B cell (primary cell): ENCODE data around the gene ATF4. TPM values are rescaled to one million over a fixed set of nuclear protein-coding genes. Genes with fewer than 3 reads are reported as not detected.

Experiments
- ATAC-seq: fragments of 200-7000 bp; cut with Tn5 transposase; one replicate; pipeline ENCODE4 v1.10.0; 2021; ENCODE audit warnings: low read depth, mild to moderate bottlenecking, moderate number of reproducible peaks, moderate library complexity
- CTCF ChIA-PET: fragments of 350-600 bp; sonication (Branson Sonifier 250); formaldehyde crosslinking; loops from one replicate; lab custom pipeline; 2021; ENCODE audit warnings: antibody characterized with exemption, inconsistent platforms; lab: Charles Lee
- POLR2A ChIA-PET: fragments of 350-600 bp; sonication (Branson Sonifier 250); formaldehyde crosslinking; loops from one replicate; lab custom pipeline; 2021; ENCODE audit warnings: antibody characterized with exemption; lab: Charles Lee
- DNase-seq: peaks from one replicate; pipeline ENCODE4 v3.0.0; 2013
- H2AFZ ChIP-seq: 2 replicates; pipeline ENCODE4 v1.6.1; 2012; ENCODE audit warnings: mild to moderate bottlenecking, low read depth, low read length; ENCODE audit not compliant: insufficient read depth, poor library complexity, severe bottlenecking
- H3K27ac ChIP-seq, 2 donors: 1 replicate in 1 of 2; 2 replicates in 1 of 2; pipeline ENCODE4 v1.5.1; 2012 to 2013; ENCODE audit warnings: low read length in 2 of 2, mild to moderate bottlenecking in 2 of 2, moderate library complexity in 1 of 2
- H3K27me3 ChIP-seq, 4 experiments: fragments of 200-600 bp in 1 of 4; sonication (generic) in 1 of 4; replicated peaks in 1 of 4; 1 replicate in 2 of 4; 2 replicates in 2 of 4; pipeline versions ENCODE4 v1.6.1 to v1.7.0; 2013 to 2016; ENCODE audit warnings: low read length in 3 of 4, mild to moderate bottlenecking in 2 of 4, mixed read lengths in 1 of 4, moderate library complexity in 1 of 4; ENCODE audit not compliant: insufficient read depth in 4 of 4, control insufficient read depth in 3 of 4; ENCODE audit errors: control extremely low read depth in 1 of 4
- H3K36me3 ChIP-seq, 2 experiments: replicated peaks in 1 of 2; 1 replicate in 1 of 2; 2 replicates in 1 of 2; pipeline versions ENCODE4 v1.6.1 to v1.7.1; 2013; ENCODE audit warnings: low read length in 1 of 2; ENCODE audit not compliant: insufficient read depth in 2 of 2, control insufficient read depth in 1 of 2; ENCODE audit errors: control extremely low read depth in 1 of 2, extremely low read depth in 1 of 2
- H3K4me1 ChIP-seq, 2 donors: fragments of 200-600 bp in 1 of 2; sonication (generic) in 1 of 2; 1 replicate in 1 of 2; 2 replicates in 1 of 2; pipeline versions ENCODE4 v1.5.1 to v1.6.1; 2013 to 2017; ENCODE audit warnings: low read length in 2 of 2; ENCODE audit not compliant: control insufficient read depth in 2 of 2, insufficient read depth in 2 of 2
- H3K4me2 ChIP-seq: replicated peaks from 2 replicates; pipeline ENCODE3; 2012; ENCODE audit warnings: mild to moderate bottlenecking, low read depth, low read length; ENCODE audit not compliant: poor library complexity, severe bottlenecking
- H3K4me3 ChIP-seq, 5 experiments: fragments of 200-600 bp in 1 of 5; sonication (generic) in 1 of 5; 1 replicate in 3 of 5; 2 replicates in 2 of 5; pipeline versions ENCODE4 v1.5.1 to v1.7.0; 2011 to 2016; ENCODE audit warnings: low read length in 4 of 5, mild to moderate bottlenecking in 4 of 5, low read depth in 2 of 5, control low read depth in 1 of 5, moderate library complexity in 1 of 5; ENCODE audit not compliant: insufficient read depth in 1 of 5; ENCODE audit errors: control extremely low read depth in 1 of 5, extremely low read depth in 1 of 5
- H3K79me2 ChIP-seq: fragments of 200-600 bp; sonication (generic); one replicate; pipeline ENCODE4 v1.6.0; 2016; ENCODE audit warnings: low read length; ENCODE audit not compliant: control insufficient read depth, insufficient read depth
- H3K9ac ChIP-seq: fragments of 200-600 bp; sonication (generic); 2 replicates; pipeline ENCODE4 v1.6.1; 2017; ENCODE audit warnings: mild to moderate bottlenecking, low read length, moderate library complexity
- H3K9me3 ChIP-seq, 3 donors: one replicate each; pipeline versions ENCODE4 v1.6.1 to v1.7.1; 2013; ENCODE audit warnings: low read length in 2 of 3; ENCODE audit not compliant: control insufficient read depth in 2 of 3, insufficient read depth in 1 of 3; ENCODE audit errors: control extremely low read depth in 1 of 3
- H4K20me1 ChIP-seq: 2 replicates; pipeline ENCODE4 v1.6.0; 2012; ENCODE audit warnings: mild to moderate bottlenecking, low read length; ENCODE audit not compliant: insufficient read depth, control insufficient read depth, poor library complexity, severe bottlenecking
- H3K27ac Mint-ChIP-seq: one replicate; pipeline ENCODE4 v1.8.0; 2021; ENCODE audit warnings: mixed read lengths
- H3K27me3 Mint-ChIP-seq: one replicate; pipeline ENCODE4 v1.8.0; 2021; ENCODE audit warnings: mixed read lengths
- H3K4me1 Mint-ChIP-seq: one replicate; pipeline ENCODE4 v1.8.0; 2021; ENCODE audit warnings: mixed read lengths
- H3K4me3 Mint-ChIP-seq: one replicate; pipeline ENCODE4 v1.8.0; 2021; ENCODE audit warnings: mixed read lengths
- H3K9me3 Mint-ChIP-seq: one replicate; pipeline ENCODE4 v1.8.0; 2022; ENCODE audit warnings: mixed read lengths; ENCODE audit not compliant: insufficient read depth
- EZH2 ChIP-seq: IDR thresholded peaks from 2 replicates; pipeline ENCODE4 v1.6.1; 2012; ENCODE audit warnings: borderline replicate concordance, low read depth, mild to moderate bottlenecking, moderate library complexity, low read length; ENCODE audit not compliant: insufficient read depth, poor library complexity, severe bottlenecking
- WGBS: methylation state at CpG from one replicate; pipeline ENCODE4 v1.1.5; 2013; ENCODE audit warnings: missing lambda C conversion rate; ENCODE audit not compliant: insufficient coverage; 5-methylcytosine and 5-hydroxymethylcytosine counted together
- intact Hi-C: fragments of 100-400 bp; cut with micrococcal nuclease; formaldehyde crosslinking; loops from one replicate; pipeline ENCODE4 v1.10.0; 2022
- polyA plus RNA-seq: library from polyadenylated mRNA; depleted of rRNA; stranded (reverse); fragments of >200 nt; gene quantifications from 2 replicates; pipeline ENCODE4 v1.2.3, GENCODE V29; 2012
- total RNA-seq, 2 donors: library from RNA; stranded (reverse); fragments of 120-200 nt in 1 of 2; gene quantifications; 1 replicate in 1 of 2; 2 replicates in 1 of 2; pipeline versions ENCODE4 v1.2.3 to v1.2.4, GENCODE V29; 2013 to 2022
- TF ChIP-seq, protein P1 (sequence below): fragments of 200-600 bp; IDR thresholded peaks from one replicate; pipeline ENCODE4 v1.8.0; 2022; ENCODE audit warnings: antibody characterized with exemption, mild to moderate bottlenecking

ATF4 gene
- total and polyA plus RNA-seq, 2 donors (not counting 1 experiment from before 2014, with no cell fraction given) = 244 to 678 TPM

DNA sequence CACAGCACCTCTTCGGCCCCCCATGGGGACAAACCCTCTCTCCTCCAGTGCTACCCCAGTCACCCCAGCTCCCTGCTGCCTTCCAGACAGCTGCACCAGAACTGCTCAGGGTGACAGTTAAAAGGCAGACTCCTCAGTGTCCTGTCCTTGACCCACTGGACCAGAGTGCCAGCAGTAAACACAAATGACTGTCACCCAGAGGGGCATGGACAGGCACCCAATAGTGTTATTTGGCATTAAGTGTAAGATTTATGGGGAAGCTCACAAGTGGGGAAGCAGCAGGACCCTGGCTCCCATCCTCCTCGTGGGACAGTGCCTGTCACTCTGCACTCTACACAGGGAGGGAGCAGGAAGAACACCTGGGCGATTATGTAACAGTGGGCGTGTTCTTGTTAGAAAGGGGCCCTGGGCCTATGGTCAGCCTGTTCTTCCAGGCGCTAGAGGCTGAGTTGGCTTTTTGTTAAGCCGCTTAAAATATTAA lies 7.2 kb downstream of the ATF4 start:
- H3K4me1 Mint-ChIP-seq = peaks cover 85% of the 10 kb centered on the region
- H3K79me2 ChIP-seq = peaks cover 84% of the 10 kb centered on the region
- peak; percentile 37 for DNase-seq
- no peak overlapping the region for H2AFZ ChIP-seq
- H3K27ac ChIP-seq = peak overlapping the region; percentile 83 to 85
- POLR2A ChIA-PET = interaction anchor here (0.5 to 6.3 kb wide), 6 partner anchors 7 to 517 kb away, joined by 3 to 57 read pairs (median 4); partner anchors contain the start of gene ATF4
- H4K20me1 ChIP-seq = peaks cover 75% of the 10 kb centered on the region
- H3K27ac Mint-ChIP-seq = peak overlapping the region; percentile 93
- H3K27me3 ChIP-seq = no peaks in the 10 kb centered on the region
- WGBS = 74% methylated on average over 5 of the region's 6 CpGs
- CTCF ChIA-PET = interaction anchor here (0.6 to 13.4 kb wide), 13 partner anchors 11 to 1371 kb away, joined by 3 to 328 read pairs (median 14); partner anchors contain the start of genes MIEF1 and RPL3
- peak overlapping the region; percentile 83 for H3K4me3 Mint-ChIP-seq
- no peak for ATAC-seq
- H3K4me2 ChIP-seq = peak overlapping the region; percentile 74
- peaks cover 0 to 61% of the 10 kb centered on the region in 2 experiments for H3K36me3 ChIP-seq
- intact Hi-C loops = loop anchor here (10.0 kb wide), 1 partner anchor 653 kb away; the partner anchor contains the start of gene CBX6
- peaks cover 0 to 7% (median 0%) of the 10 kb centered on the region in 3 donors for H3K9me3 ChIP-seq
- peaks cover 64 to 86% of the 10 kb centered on the region in 2 donors for H3K4me1 ChIP-seq
- H3K9me3 Mint-ChIP-seq = no peaks in the 10 kb centered on the region
- TF ChIP-seq, protein P1, sequence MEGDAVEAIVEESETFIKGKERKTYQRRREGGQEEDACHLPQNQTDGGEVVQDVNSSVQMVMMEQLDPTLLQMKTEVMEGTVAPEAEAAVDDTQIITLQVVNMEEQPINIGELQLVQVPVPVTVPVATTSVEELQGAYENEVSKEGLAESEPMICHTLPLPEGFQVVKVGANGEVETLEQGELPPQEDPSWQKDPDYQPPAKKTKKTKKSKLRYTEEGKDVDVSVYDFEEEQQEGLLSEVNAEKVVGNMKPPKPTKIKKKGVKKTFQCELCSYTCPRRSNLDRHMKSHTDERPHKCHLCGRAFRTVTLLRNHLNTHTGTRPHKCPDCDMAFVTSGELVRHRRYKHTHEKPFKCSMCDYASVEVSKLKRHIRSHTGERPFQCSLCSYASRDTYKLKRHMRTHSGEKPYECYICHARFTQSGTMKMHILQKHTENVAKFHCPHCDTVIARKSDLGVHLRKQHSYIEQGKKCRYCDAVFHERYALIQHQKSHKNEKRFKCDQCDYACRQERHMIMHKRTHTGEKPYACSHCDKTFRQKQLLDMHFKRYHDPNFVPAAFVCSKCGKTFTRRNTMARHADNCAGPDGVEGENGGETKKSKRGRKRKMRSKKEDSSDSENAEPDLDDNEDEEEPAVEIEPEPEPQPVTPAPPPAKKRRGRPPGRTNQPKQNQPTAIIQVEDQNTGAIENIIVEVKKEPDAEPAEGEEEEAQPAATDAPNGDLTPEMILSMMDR = no peak
- TF ChIP-seq EZH2 = no peak
- no peak overlapping the region for H3K4me3 ChIP-seq
- no peaks in the 10 kb centered on the region for H3K27me3 Mint-ChIP-seq
- H3K9ac ChIP-seq = no peak overlapping the region
